CD4-positive, alpha-beta T cell (primary cell): ENCODE results near the gene UBE2D3. TPM values are rescaled to one million over a fixed set of nuclear protein-coding genes. Genes with fewer than 3 reads are reported as not detected.

Experiments
- ATAC-seq: fragments of 200-7000 bp; cut with Tn5 transposase; one replicate; pipeline ENCODE4 v1.10.0; 2022; ENCODE audit warnings: mild to moderate bottlenecking; ENCODE audit not compliant: poor library complexity
- CTCF ChIA-PET: fragments of 350-600 bp; sonication (Branson Sonifier 250); formaldehyde crosslinking; loops from one replicate; lab custom pipeline; 2021; ENCODE audit warnings: antibody characterized with exemption, inconsistent platforms; lab: Charles Lee
- POLR2A ChIA-PET: fragments of 350-600 bp; sonication (Branson Sonifier 250); formaldehyde crosslinking; loops from one replicate; lab custom pipeline; 2021; ENCODE audit warnings: antibody characterized with exemption, inconsistent platforms; lab: Charles Lee
- DNase-seq, 14 experiments: peaks; one replicate each; pipeline ENCODE4 v3.0.0-alpha.2; 2013 to 2020; ENCODE audit warnings: mixed read lengths in 2 of 14
- H3K27ac ChIP-seq, 2 donors: one replicate each; pipeline versions ENCODE4 v1.5.1 to v1.7.0; 2013; ENCODE audit warnings: low read length in 2 of 2, low read depth in 1 of 2, mild to moderate bottlenecking in 1 of 2
- H3K27me3 ChIP-seq, 2 experiments: 1 replicate in 1 of 2; 2 replicates in 1 of 2; pipeline versions ENCODE4 v1.6.1 to v1.7.0; 2013; ENCODE audit warnings: low read length in 2 of 2, control low read depth in 1 of 2, mild to moderate bottlenecking in 1 of 2, moderate library complexity in 1 of 2; ENCODE audit not compliant: insufficient read depth in 2 of 2, control insufficient read depth in 1 of 2
- H3K36me3 ChIP-seq: one replicate; pipeline ENCODE4 v1.6.1; 2013; ENCODE audit warnings: low read length, control low read depth; ENCODE audit not compliant: insufficient read depth
- H3K4me1 ChIP-seq: one replicate; pipeline ENCODE4 v1.6.1; 2013; ENCODE audit warnings: low read length, control low read depth; ENCODE audit not compliant: insufficient read depth
- H3K4me3 ChIP-seq: one replicate; pipeline ENCODE4 v1.5.1; 2013; ENCODE audit warnings: mild to moderate bottlenecking, low read length, moderate library complexity
- H3K9me3 ChIP-seq, 2 experiments: 1 replicate in 1 of 2; 2 replicates in 1 of 2; pipeline versions ENCODE4 v1.6.1 to v1.7.0; 2013; ENCODE audit warnings: low read length in 2 of 2, mild to moderate bottlenecking in 2 of 2, control low read depth in 1 of 2, moderate library complexity in 1 of 2; ENCODE audit not compliant: control insufficient read depth in 1 of 2, insufficient read depth in 1 of 2
- H3K27ac Mint-ChIP-seq: one replicate; pipeline ENCODE4 v1.8.0; 2020; ENCODE audit warnings: mixed read lengths
- H3K27me3 Mint-ChIP-seq: one replicate; pipeline ENCODE4 v1.8.0; 2021; ENCODE audit warnings: mixed read lengths
- H3K36me3 Mint-ChIP-seq: one replicate; pipeline ENCODE4 v1.8.0; 2021; ENCODE audit warnings: low read depth, mixed read lengths
- H3K4me1 Mint-ChIP-seq: one replicate; pipeline ENCODE4 v1.8.0; 2021; ENCODE audit warnings: low read depth, mixed read lengths
- H3K4me3 Mint-ChIP-seq: one replicate; pipeline ENCODE4 v1.8.0; 2020; ENCODE audit warnings: mild to moderate bottlenecking, mixed read lengths
- H3K9me3 Mint-ChIP-seq: one replicate; pipeline ENCODE4 v1.8.0; 2020; ENCODE audit warnings: mixed read lengths
- CTCF ChIP-seq: fragments of 200-600 bp; IDR thresholded peaks from one replicate; pipeline ENCODE4 v1.8.0; 2022; ENCODE audit warnings: antibody characterized with exemption, mild to moderate bottlenecking
- intact Hi-C, 2 experiments: fragments of 100-400 bp; cut with DNase I in 1 of 2; cut with micrococcal nuclease in 1 of 2; formaldehyde crosslinking; loops; one replicate each; pipeline versions ENCODE4 v1.15.1 to v1.9.0; 2023 to 2025; cut with DNase I, micrococcal nuclease
- total RNA-seq, 174 experiments: library from RNA in 2 of 174; stranded (reverse) in 2 of 174; gene quantifications; one replicate each; pipeline ENCODE4 v1.2.3 and lab custom pipeline; 2021 to 2026

UBE2D3 gene
- total RNA-seq, 2 experiments from 2014 or later, result 659 to 719 TPM

- Mint-ChIP-seq H3K36me3 (peaks cover 9% of the 10 kb centered on the region), H3K9me3 (no peaks in the 10 kb centered on the region), H3K4me3 (peak overlapping the region; percentile 95), H3K27ac (peak overlapping the region; percentile 76), H3K4me1 (peaks cover 48% of the 10 kb centered on the region), H3K27me3 (no peaks in the 10 kb centered on the region)
- DNase-seq, result peak in 6 of 14 experiments; percentile 1 to 87 (median 44)
- TF ChIP-seq CTCF, result no peak
- Histone ChIP-seq H3K4me1 (peaks cover 16% of the 10 kb centered on the region), H3K4me3 (peak overlapping the region; percentile 84), H3K36me3 (no peaks in the 10 kb centered on the region), H3K9me3 (no peaks in the 10 kb centered on the region), H3K27ac (peak overlapping the region; percentile 51 to 67), H3K27me3 (no peaks in the 10 kb centered on the region)
- peak; percentile 51 for ATAC-seq
- CTCF ChIA-PET, result interaction anchor here (1.0 to 1.5 kb wide), 3 partner anchors 10 to 415 kb away, joined by 3 to 4 read pairs (median 3); no protein-coding TSS in a partner anchor
- POLR2A ChIA-PET, result interaction anchor here (0.6 to 2.5 kb wide), 25 partner anchors 8 to 415 kb away, joined by 3 to 109 read pairs (median 4); partner anchors contain the start of genes CISD2, NFKB1, SLC39A8 and SLC9B2
- intact Hi-C loops, result loop anchor here (1.0 to 5.0 kb wide), 5 partner anchors 67 to 262 kb away; partner anchors contain the start of genes CISD2 (in 2 of the 2) and UBE2D3 (in 2 of the 2)
Measured at GRCh38 chr4:102759831-102760644, 67.3 kb downstream of the UBE2D3 start.

- H3K4me3 Mint-ChIP-seq, result peak overlapping the region; percentile 1
- DNase-seq (no peak), ATAC-seq (no peak)
- peak overlapping the region; percentile 4 for H3K27ac Mint-ChIP-seq
- intact Hi-C loops, result no loop called here
- peaks cover 48% of the 10 kb centered on the region for H3K4me1 Mint-ChIP-seq
- Histone ChIP-seq H3K36me3 (no peaks in the 10 kb centered on the region), H3K27me3 (no peaks in the 10 kb centered on the region), H3K4me1 (peaks cover 16% of the 10 kb centered on the region), H3K27ac (no peak overlapping the region), H3K4me3 (no peak overlapping the region), H3K9me3 (no peaks in the 10 kb centered on the region)
- ChIA-PET POLR2A (interaction anchor here (0.7 to 0.9 kb wide), 2 partner anchors 58 to 69 kb away, joined by 3 read pairs; partner anchors contain the start of gene UBE2D3), CTCF (no interaction called here)
- TF ChIP-seq CTCF, result no peak
- H3K9me3 Mint-ChIP-seq, result no peaks in the 10 kb centered on the region
- peaks cover 9% of the 10 kb centered on the region for H3K36me3 Mint-ChIP-seq
- no peaks in the 10 kb centered on the region for H3K27me3 Mint-ChIP-seq
Measured at GRCh38 chr4:102758241-102759160, 68.8 kb downstream of the UBE2D3 start.

- DNase-seq, result no peak
- Histone ChIP-seq H3K36me3 (no peaks in the 10 kb centered on the region), H3K4me3 (no peak overlapping the region), H3K27ac (no peak overlapping the region), H3K9me3 (no peaks in the 10 kb centered on the region), H3K27me3 (no peaks in the 10 kb centered on the region), H3K4me1 (peaks cover 16% of the 10 kb centered on the region)
- TF ChIP-seq CTCF, result no peak
- intact Hi-C loops, result no loop called here
- Mint-ChIP-seq H3K9me3 (no peaks in the 10 kb centered on the region), H3K4me1 (peaks cover 48% of the 10 kb centered on the region), H3K27me3 (no peaks in the 10 kb centered on the region), H3K4me3 (peak overlapping the region; percentile 5), H3K27ac (peak overlapping the region; percentile 7), H3K36me3 (peaks cover 9% of the 10 kb centered on the region)
- ChIA-PET POLR2A (interaction anchor here (0.9 kb wide), 1 partner anchor 70 kb away, joined by 3 read pairs; the partner anchor contains the start of gene UBE2D3), CTCF (no interaction called here)
- ATAC-seq, result no peak
Measured at GRCh38 chr4:102757681-102758080, 69.7 kb downstream of the UBE2D3 start.
